ENCODE results near the gene PREB.

PREB gene

GRCh38 chr2:27086090-27086723, 48.2 kb downstream of the PREB start:
- peak; percentile 90 for DNase-seq (ENCODE audit: low spot score)
- peak overlapping the region; percentile 53 for H3K4me3 ChIP-seq (ENCODE audit: severe bottlenecking)

GRCh38 chr2:27085673-27086089, 48.8 kb downstream of the PREB start:
- ATAC-seq (ENCODE audit: low read depth) (peak; percentile 24), DNase-seq (ENCODE audit: low spot score) (no peak)
- Histone ChIP-seq H3K4me1 (ENCODE audit: insufficient read depth, poor library complexity, severe bottlenecking) (peaks cover 4% of the 10 kb centered on the region), H3K4me3 (ENCODE audit: severe bottlenecking) (peak overlapping the region; percentile 53), H3K9me3 (ENCODE audit: severe bottlenecking) (no peaks in the 10 kb centered on the region), H3K36me3 (ENCODE audit: low read depth) (no peaks in the 10 kb centered on the region), H3K27me3 (ENCODE audit: insufficient read depth, poor library complexity, severe bottlenecking) (no peaks in the 10 kb centered on the region), H3K27ac (ENCODE audit: poor library complexity, severe bottlenecking) (peak overlapping the region; percentile 47)
- TF ChIP-seq, protein P1, sequence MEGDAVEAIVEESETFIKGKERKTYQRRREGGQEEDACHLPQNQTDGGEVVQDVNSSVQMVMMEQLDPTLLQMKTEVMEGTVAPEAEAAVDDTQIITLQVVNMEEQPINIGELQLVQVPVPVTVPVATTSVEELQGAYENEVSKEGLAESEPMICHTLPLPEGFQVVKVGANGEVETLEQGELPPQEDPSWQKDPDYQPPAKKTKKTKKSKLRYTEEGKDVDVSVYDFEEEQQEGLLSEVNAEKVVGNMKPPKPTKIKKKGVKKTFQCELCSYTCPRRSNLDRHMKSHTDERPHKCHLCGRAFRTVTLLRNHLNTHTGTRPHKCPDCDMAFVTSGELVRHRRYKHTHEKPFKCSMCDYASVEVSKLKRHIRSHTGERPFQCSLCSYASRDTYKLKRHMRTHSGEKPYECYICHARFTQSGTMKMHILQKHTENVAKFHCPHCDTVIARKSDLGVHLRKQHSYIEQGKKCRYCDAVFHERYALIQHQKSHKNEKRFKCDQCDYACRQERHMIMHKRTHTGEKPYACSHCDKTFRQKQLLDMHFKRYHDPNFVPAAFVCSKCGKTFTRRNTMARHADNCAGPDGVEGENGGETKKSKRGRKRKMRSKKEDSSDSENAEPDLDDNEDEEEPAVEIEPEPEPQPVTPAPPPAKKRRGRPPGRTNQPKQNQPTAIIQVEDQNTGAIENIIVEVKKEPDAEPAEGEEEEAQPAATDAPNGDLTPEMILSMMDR (IDR thresholded peaks at IDR 0.05; ENCODE audit: poor library complexity, severe bottlenecking), result no peak

More at GRCh38 chr2:27086090-27086723, 48.2 kb downstream of the PREB start:
- ATAC-seq (ENCODE audit: low read depth), result peak; percentile 82
- no peaks in the 10 kb centered on the region for H3K36me3 ChIP-seq (ENCODE audit: low read depth)
- peak overlapping the region; percentile 47 for H3K27ac ChIP-seq (ENCODE audit: poor library complexity, severe bottlenecking)
- TF ChIP-seq, protein P1 (IDR thresholded peaks at IDR 0.05; ENCODE audit: poor library complexity, severe bottlenecking), result peak; percentile 96
- H3K4me1 ChIP-seq (ENCODE audit: insufficient read depth, poor library complexity, severe bottlenecking), result peaks cover 4% of the 10 kb centered on the region
- H3K9me3 ChIP-seq (ENCODE audit: severe bottlenecking), result no peaks in the 10 kb centered on the region
- H3K27me3 ChIP-seq (ENCODE audit: insufficient read depth, poor library complexity, severe bottlenecking), result no peaks in the 10 kb centered on the region

DNA sequence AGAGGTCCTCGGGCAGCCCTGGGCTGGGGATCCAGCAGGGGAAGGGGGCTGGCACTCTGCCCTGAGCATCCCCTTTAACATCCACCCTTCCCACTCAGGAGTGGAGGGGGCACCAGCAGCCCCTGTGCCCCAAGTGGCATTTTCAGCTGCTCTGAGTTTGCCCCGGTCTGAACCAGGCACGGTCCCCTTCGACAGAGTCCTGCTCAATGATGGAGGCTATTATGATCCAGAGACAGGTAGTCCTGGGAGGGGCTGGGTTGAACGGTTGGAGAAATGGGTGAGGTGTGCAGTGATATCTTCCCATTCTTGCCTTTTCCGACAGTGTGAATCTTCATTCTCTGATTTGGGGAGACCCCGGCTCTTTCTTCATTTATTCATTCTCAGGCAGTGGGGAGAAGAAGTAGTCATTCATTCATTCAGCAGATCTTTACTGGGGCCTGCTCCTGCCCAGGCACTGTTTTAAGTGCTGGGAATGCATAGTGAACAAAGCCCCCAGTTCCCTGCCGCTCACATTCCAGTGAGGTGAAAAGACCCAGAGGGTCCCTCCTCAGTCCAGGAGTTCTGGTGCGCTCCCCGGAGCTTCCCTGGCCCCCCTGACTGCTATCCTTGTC, 49.3 kb downstream of the PREB start:
- Histone ChIP-seq H3K4me1 (ENCODE audit: insufficient read depth, poor library complexity, severe bottlenecking) (peaks cover 4% of the 10 kb centered on the region), H3K36me3 (ENCODE audit: low read depth) (no peaks in the 10 kb centered on the region), H3K9me3 (ENCODE audit: severe bottlenecking) (no peaks in the 10 kb centered on the region), H3K27ac (ENCODE audit: poor library complexity, severe bottlenecking) (peak overlapping the region; percentile 47), H3K4me3 (ENCODE audit: severe bottlenecking) (peak overlapping the region; percentile 53), H3K27me3 (ENCODE audit: insufficient read depth, poor library complexity, severe bottlenecking) (no peaks in the 10 kb centered on the region)
- ATAC-seq (ENCODE audit: low read depth) (no peak), DNase-seq (ENCODE audit: low spot score) (no peak)
- TF ChIP-seq, protein P1 (IDR thresholded peaks at IDR 0.05; ENCODE audit: poor library complexity, severe bottlenecking), result no peak

DNA sequence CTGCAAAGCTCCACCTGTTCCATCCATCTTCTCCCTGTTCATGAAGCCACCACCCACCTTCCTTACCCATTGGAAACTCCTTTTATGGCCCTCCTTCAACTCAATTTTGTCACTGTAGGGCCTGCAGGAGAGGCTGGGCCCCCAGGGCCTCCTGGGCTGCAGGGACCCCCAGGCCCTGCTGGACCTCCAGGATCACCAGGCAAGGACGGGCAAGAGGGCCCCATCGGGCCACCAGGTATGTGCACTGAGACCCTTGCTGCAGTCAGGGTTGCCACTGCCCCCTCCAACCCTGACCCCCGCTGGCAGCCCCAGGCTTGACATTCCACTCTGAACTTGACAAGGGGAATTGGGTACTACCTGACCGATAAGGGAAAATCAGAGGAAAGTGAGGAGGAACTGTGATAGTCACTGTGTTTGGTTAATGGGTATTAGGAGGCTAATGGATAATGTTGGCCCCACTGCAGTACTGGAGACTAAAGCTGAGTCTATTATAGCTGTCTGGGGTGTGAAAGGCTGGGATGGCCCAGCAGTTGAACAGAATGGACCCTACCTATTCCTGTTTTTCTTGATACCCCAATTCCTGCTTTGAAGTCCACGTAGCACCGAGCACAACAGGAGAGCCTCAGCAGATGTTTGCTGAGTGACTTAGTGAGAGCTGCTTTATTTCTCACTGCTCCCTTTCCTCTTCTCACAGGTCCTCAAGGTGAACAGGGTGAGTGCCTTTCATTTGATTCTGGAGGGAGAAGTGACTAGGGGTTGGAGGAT, 50.0 kb downstream of the PREB start:
- TF ChIP-seq, protein P1 (IDR thresholded peaks at IDR 0.05; ENCODE audit: poor library complexity, severe bottlenecking), result no peak
- ATAC-seq (ENCODE audit: low read depth) (no peak), DNase-seq (ENCODE audit: low spot score) (no peak)
- Histone ChIP-seq H3K27ac (ENCODE audit: poor library complexity, severe bottlenecking) (no peak overlapping the region), H3K4me3 (ENCODE audit: severe bottlenecking) (no peak overlapping the region), H3K36me3 (ENCODE audit: low read depth) (no peaks in the 10 kb centered on the region), H3K27me3 (ENCODE audit: insufficient read depth, poor library complexity, severe bottlenecking) (no peaks in the 10 kb centered on the region), H3K9me3 (ENCODE audit: severe bottlenecking) (no peaks in the 10 kb centered on the region), H3K4me1 (ENCODE audit: insufficient read depth, poor library complexity, severe bottlenecking) (peaks cover 4% of the 10 kb centered on the region)

Data from RWPE2 (cell line).